Measurements from ENCODE around the gene SLC39A8.

Gene SLC39A8

GRCh38 chr4:102222838-102223409 lies 122.4 kb downstream of the SLC39A8 start:
- DNase-seq, result no peak

GRCh38 chr4:102219129-102219528 lies 126.2 kb downstream of the SLC39A8 start:
- DNase-seq, result no peak

- no peak for DNase-seq
Measured at GRCh38 chr4:102218656-102219055, 126.6 kb downstream of the SLC39A8 start.

GRCh38 chr4:102217775-102218355 lies 127.4 kb downstream of the SLC39A8 start:
- DNase-seq, result no peak

- DNase-seq, result no peak
Measured at GRCh38 chr4:102217345-102217744, 127.9 kb downstream of the SLC39A8 start.

GRCh38 chr4:102216666-102217065 lies 128.6 kb downstream of the SLC39A8 start:
- DNase-seq, result no peak

- DNase-seq, result no peak
Measured at GRCh38 chr4:102213031-102213430, 132.3 kb downstream of the SLC39A8 start.

Measured in central memory CD4-positive, alpha-beta T cell (primary cell).